HepG2 (cell line): ENCODE data around the gene ENO3. TPM values are rescaled to one million over a fixed set of nuclear protein-coding genes. Genes with fewer than 3 reads are reported as not detected.
A peak's percentile ranks its signal among the peaks of the same experiment; 100 is the strongest.

Experiments
- HNRNPL ChIP-seq: fragments of 200-400 bp; formaldehyde crosslinking; IDR thresholded peaks from 2 replicates; pipeline ENCODE4 v1.6.1; 2017; ENCODE audit warnings: mild to moderate bottlenecking, low read depth, low read length
- SIN3A ChIP-seq: IDR thresholded peaks from 2 replicates; pipeline ENCODE4 v1.6.1; 2011; ENCODE audit warnings: low read depth, mild to moderate bottlenecking, control low read depth, low read length, borderline replicate concordance
- polyA plus RNA-seq, 8 experiments: library from polyadenylated mRNA; depleted of rRNA in 3 of 8; stranded (reverse) in 7 of 8; unstranded in 1 of 8; fragments of >200 nt; fragmentation: Illumina TruSeq in 4 of 8; extraction: Trizol in 4 of 8; gene quantifications; 2 replicates each; pipeline versions ENCODE4 v1.2.1 to v1.2.3, GENCODE V29; 2011 to 2016; ENCODE audit warnings: low read depth in 4 of 8, missing spikeins in 1 of 8, mixed read lengths in 1 of 8; ENCODE audit not compliant: insufficient read depth in 1 of 8
- total RNA-seq, 5 experiments: library from RNA; depleted of rRNA; stranded (reverse); fragments of >200 nt; fragmentation: Illumina TruSeq; extraction: Trizol; gene quantifications; 2 replicates each; pipeline ENCODE4 v1.2.3, GENCODE V29; 2016; ENCODE audit warnings: low read depth in 1 of 5
- TF ChIP-seq, protein P1 (sequence below): sonication (generic); formaldehyde crosslinking; IDR thresholded peaks from 2 replicates; pipeline ENCODE4 v1.4.0; 2020; ENCODE audit warnings: missing genetic modification reagents, borderline replicate concordance
- TF ChIP-seq, protein P2 (sequence below): sonication (generic); formaldehyde crosslinking; conservative IDR thresholded peaks from 2 replicates; pipeline ENCODE4 v1.4.0; 2020; ENCODE audit warnings: mild to moderate bottlenecking, missing genetic modification reagents, moderate library complexity
- TF ChIP-seq, protein P3 (sequence below): sonication (generic); formaldehyde crosslinking; IDR thresholded peaks from 2 replicates; pipeline ENCODE4 v1.4.0; 2020; ENCODE audit warnings: missing genetic modification reagents, low read depth, mild to moderate bottlenecking, borderline replicate concordance
- TF ChIP-seq, protein P4 (sequence below): sonication (generic); formaldehyde crosslinking; IDR thresholded peaks from 2 replicates; pipeline ENCODE4 v1.5.0; 2020; ENCODE audit warnings: mild to moderate bottlenecking, missing genetic modification reagents, borderline replicate concordance
- TF ChIP-seq, protein P5 (sequence below): sonication (generic); formaldehyde crosslinking; IDR thresholded peaks from 2 replicates; pipeline ENCODE4 v1.5.0; 2020; ENCODE audit warnings: mild to moderate bottlenecking, missing genetic modification reagents

The ENO3 gene
- total and polyA plus RNA-seq, 2 of the 13 experiments (the other 11 are each of a cell fraction or from before 2014, with no cell fraction given): 59.8 to 69.8 TPM

DNA sequence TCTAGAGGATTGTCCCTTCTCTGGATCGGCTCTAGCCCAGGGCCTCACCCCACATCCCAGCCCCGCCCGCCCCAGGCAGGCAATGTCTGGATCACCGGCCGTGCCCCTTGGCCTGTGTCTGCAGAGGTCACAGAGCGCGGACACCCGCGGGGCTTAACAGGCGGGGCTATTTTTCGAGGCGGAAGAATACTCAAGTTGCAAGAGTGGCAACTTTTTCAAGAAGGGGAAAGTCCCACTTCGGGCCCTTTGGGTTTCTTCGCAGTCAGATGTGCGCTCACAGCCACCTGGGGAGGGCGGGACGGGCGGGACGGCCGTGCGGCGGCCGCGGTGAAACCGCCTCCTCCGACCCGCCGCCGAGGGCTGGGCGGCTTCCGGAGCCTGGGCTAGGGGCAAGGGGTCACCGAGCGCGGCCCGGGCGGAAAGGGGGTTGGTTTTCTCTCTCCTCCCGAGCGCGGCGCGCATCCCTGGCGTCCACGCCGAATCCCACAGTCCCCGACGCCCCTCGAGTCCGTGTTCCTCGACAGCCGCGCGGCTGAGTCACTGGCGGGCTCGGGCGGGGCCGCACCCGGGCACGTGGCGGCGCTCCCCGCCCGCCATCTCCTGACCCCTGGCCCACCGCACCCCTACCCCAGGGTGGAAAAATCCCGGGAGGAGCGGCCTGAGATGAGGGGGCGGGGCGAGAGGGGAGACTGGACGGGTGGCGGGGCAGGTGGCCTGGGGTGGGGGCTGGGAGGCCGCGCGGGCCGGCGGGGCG lies 1.4 kb upstream of the ENO3 start (continued):
- TF ChIP-seq, protein P1, sequence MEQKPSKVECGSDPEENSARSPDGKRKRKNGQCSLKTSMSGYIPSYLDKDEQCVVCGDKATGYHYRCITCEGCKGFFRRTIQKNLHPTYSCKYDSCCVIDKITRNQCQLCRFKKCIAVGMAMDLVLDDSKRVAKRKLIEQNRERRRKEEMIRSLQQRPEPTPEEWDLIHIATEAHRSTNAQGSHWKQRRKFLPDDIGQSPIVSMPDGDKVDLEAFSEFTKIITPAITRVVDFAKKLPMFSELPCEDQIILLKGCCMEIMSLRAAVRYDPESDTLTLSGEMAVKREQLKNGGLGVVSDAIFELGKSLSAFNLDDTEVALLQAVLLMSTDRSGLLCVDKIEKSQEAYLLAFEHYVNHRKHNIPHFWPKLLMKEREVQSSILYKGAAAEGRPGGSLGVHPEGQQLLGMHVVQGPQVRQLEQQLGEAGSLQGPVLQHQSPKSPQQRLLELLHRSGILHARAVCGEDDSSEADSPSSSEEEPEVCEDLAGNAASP (CRISPR knock-in tag): peak; percentile 57
- TF ChIP-seq, protein P2, sequence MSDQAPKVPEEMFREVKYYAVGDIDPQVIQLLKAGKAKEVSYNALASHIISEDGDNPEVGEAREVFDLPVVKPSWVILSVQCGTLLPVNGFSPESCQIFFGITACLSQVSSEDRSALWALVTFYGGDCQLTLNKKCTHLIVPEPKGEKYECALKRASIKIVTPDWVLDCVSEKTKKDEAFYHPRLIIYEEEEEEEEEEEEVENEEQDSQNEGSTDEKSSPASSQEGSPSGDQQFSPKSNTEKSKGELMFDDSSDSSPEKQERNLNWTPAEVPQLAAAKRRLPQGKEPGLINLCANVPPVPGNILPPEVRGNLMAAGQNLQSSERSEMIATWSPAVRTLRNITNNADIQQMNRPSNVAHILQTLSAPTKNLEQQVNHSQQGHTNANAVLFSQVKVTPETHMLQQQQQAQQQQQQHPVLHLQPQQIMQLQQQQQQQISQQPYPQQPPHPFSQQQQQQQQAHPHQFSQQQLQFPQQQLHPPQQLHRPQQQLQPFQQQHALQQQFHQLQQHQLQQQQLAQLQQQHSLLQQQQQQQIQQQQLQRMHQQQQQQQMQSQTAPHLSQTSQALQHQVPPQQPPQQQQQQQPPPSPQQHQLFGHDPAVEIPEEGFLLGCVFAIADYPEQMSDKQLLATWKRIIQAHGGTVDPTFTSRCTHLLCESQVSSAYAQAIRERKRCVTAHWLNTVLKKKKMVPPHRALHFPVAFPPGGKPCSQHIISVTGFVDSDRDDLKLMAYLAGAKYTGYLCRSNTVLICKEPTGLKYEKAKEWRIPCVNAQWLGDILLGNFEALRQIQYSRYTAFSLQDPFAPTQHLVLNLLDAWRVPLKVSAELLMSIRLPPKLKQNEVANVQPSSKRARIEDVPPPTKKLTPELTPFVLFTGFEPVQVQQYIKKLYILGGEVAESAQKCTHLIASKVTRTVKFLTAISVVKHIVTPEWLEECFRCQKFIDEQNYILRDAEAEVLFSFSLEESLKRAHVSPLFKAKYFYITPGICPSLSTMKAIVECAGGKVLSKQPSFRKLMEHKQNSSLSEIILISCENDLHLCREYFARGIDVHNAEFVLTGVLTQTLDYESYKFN (CRISPR knock-in tag): peak; percentile 53
- TF ChIP-seq, protein P3, sequence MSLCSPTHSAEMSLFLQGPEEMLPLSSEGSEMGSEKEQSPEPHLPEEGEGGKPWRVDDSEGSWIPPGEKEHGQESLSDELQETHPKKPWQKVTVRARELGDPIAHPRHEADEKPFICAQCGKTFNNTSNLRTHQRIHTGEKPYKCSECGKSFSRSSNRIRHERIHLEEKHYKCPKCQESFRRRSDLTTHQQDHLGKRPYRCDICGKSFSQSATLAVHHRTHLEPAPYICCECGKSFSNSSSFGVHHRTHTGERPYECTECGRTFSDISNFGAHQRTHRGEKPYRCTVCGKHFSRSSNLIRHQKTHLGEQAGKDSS: peak; percentile 39; the same call in 1 of the 2 replicates
- TF ChIP-seq HNRNPL (0 out of 2 replicates have a peak, but pooled peaks have one; percentile 48), SIN3A (no peak)
- TF ChIP-seq, protein P4, sequence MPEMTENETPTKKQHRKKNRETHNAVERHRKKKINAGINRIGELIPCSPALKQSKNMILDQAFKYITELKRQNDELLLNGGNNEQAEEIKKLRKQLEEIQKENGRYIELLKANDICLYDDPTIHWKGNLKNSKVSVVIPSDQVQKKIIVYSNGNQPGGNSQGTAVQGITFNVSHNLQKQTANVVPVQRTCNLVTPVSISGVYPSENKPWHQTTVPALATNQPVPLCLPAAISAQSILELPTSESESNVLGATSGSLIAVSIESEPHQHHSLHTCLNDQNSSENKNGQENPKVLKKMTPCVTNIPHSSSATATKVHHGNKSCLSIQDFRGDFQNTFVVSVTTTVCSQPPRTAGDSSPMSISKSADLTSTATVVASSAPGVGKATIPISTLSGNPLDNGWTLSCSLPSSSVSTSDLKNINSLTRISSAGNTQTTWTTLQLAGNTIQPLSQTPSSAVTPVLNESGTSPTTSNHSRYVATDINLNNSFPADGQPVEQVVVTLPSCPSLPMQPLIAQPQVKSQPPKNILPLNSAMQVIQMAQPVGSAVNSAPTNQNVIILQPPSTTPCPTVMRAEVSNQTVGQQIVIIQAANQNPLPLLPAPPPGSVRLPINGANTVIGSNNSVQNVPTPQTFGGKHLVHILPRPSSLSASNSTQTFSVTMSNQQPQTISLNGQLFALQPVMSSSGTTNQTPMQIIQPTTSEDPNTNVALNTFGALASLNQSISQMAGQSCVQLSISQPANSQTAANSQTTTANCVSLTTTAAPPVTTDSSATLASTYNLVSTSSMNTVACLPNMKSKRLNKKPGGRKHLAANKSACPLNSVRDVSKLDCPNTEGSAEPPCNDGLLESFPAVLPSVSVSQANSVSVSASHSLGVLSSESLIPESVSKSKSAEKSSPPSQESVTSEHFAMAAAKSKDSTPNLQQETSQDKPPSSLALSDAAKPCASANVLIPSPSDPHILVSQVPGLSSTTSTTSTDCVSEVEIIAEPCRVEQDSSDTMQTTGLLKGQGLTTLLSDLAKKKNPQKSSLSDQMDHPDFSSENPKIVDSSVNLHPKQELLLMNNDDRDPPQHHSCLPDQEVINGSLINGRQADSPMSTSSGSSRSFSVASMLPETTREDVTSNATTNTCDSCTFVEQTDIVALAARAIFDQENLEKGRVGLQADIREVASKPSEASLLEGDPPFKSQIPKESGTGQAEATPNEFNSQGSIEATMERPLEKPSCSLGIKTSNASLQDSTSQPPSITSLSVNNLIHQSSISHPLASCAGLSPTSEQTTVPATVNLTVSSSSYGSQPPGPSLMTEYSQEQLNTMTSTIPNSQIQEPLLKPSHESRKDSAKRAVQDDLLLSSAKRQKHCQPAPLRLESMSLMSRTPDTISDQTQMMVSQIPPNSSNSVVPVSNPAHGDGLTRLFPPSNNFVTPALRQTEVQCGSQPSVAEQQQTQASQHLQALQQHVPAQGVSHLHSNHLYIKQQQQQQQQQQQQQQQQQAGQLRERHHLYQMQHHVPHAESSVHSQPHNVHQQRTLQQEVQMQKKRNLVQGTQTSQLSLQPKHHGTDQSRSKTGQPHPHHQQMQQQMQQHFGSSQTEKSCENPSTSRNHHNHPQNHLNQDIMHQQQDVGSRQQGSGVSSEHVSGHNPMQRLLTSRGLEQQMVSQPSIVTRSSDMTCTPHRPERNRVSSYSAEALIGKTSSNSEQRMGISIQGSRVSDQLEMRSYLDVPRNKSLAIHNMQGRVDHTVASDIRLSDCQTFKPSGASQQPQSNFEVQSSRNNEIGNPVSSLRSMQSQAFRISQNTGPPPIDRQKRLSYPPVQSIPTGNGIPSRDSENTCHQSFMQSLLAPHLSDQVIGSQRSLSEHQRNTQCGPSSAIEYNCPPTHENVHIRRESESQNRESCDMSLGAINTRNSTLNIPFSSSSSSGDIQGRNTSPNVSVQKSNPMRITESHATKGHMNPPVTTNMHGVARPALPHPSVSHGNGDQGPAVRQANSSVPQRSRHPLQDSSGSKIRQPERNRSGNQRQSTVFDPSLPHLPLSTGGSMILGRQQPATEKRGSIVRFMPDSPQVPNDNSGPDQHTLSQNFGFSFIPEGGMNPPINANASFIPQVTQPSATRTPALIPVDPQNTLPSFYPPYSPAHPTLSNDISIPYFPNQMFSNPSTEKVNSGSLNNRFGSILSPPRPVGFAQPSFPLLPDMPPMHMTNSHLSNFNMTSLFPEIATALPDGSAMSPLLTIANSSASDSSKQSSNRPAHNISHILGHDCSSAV (CRISPR knock-in tag): no peak
- TF ChIP-seq, protein P5, sequence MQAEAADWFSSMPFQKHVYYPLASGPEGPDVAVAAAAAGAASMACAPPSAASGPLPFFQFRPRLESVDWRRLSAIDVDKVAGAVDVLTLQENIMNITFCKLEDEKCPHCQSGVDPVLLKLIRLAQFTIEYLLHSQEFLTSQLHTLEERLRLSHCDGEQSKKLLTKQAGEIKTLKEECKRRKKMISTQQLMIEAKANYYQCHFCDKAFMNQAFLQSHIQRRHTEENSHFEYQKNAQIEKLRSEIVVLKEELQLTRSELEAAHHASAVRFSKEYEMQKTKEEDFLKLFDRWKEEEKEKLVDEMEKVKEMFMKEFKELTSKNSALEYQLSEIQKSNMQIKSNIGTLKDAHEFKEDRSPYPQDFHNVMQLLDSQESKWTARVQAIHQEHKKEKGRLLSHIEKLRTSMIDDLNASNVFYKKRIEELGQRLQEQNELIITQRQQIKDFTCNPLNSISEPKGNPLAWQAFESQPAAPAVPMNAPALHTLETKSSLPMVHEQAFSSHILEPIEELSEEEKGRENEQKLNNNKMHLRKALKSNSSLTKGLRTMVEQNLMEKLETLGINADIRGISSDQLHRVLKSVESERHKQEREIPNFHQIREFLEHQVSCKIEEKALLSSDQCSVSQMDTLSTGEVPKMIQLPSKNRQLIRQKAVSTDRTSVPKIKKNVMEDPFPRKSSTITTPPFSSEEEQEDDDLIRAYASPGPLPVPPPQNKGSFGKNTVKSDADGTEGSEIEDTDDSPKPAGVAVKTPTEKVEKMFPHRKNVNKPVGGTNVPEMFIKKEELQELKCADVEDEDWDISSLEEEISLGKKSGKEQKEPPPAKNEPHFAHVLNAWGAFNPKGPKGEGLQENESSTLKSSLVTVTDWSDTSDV: 0 out of 2 replicates have a peak, but pooled peaks have one; percentile 35
